ENCODE data around the gene PDE1A. TPM values are rescaled to one million over a fixed set of nuclear protein-coding genes. Genes with fewer than 3 reads are reported as not detected.

The PDE1A gene
- total RNA-seq, 2 experiments from 2014 or later, result not detected

- CTCF ChIA-PET, result no interaction called here
- DNase-seq (no peak), ATAC-seq (no peak)
- H3K27me3 Mint-ChIP-seq, result no peaks in the 10 kb centered on the region
- no peak overlapping the region for H3K4me3 Mint-ChIP-seq
- H3K36me3 Mint-ChIP-seq (ENCODE audit: low read depth), result no peaks in the 10 kb centered on the region
- intact Hi-C loops (cut with micrococcal nuclease), result no loop called here
- H3K9me3 Mint-ChIP-seq, result no peaks in the 10 kb centered on the region
- no peak overlapping the region for H3K27ac Mint-ChIP-seq
- no peak for TF ChIP-seq CTCF (IDR thresholded peaks at IDR 0.05)
- no peaks in the 10 kb centered on the region for H3K4me1 Mint-ChIP-seq (ENCODE audit: low read depth)
- POLR2A ChIA-PET, result no interaction called here
Measured at GRCh38 chr2:182416191-182416590, 10.6 kb downstream of the PDE1A start.

- CTCF ChIA-PET, result no interaction called here
- DNase-seq (no peak), ATAC-seq (no peak)
- Mint-ChIP-seq H3K27me3 (no peaks in the 10 kb centered on the region), H3K4me3 (no peak overlapping the region), H3K9me3 (no peaks in the 10 kb centered on the region), H3K36me3 (ENCODE audit: low read depth) (no peaks in the 10 kb centered on the region), H3K27ac (no peak overlapping the region), H3K4me1 (ENCODE audit: low read depth) (no peaks in the 10 kb centered on the region)
- POLR2A ChIA-PET, result no interaction called here
- intact Hi-C loops (cut with micrococcal nuclease), result no loop called here
- TF ChIP-seq CTCF (IDR thresholded peaks at IDR 0.05), result no peak
Measured at GRCh38 chr2:182415771-182416170, 11.1 kb downstream of the PDE1A start.

- Mint-ChIP-seq H3K27me3 (no peaks in the 10 kb centered on the region), H3K9me3 (no peaks in the 10 kb centered on the region), H3K4me3 (no peak overlapping the region), H3K27ac (no peak overlapping the region), H3K4me1 (ENCODE audit: low read depth) (no peaks in the 10 kb centered on the region), H3K36me3 (ENCODE audit: low read depth) (no peaks in the 10 kb centered on the region)
- intact Hi-C loops (cut with micrococcal nuclease), result no loop called here
- ChIA-PET CTCF (no interaction called here), POLR2A (no interaction called here)
- no peak for DNase-seq
- no peak for TF ChIP-seq CTCF (IDR thresholded peaks at IDR 0.05)
- no peak for ATAC-seq
Measured at GRCh38 chr2:182412858-182413257, 14.0 kb downstream of the PDE1A start.

GRCh38 chr2:182410120-182410519 is 16.7 kb downstream of the PDE1A start:
- POLR2A ChIA-PET, result no interaction called here
- no peaks in the 10 kb centered on the region for H3K27me3 Mint-ChIP-seq
- H3K4me3 Mint-ChIP-seq, result no peak overlapping the region
- CTCF ChIA-PET, result no interaction called here
- DNase-seq (no peak), ATAC-seq (no peak)
- H3K36me3 Mint-ChIP-seq (ENCODE audit: low read depth), result no peaks in the 10 kb centered on the region
- no peak for TF ChIP-seq CTCF (IDR thresholded peaks at IDR 0.05)
- H3K27ac Mint-ChIP-seq, result no peak overlapping the region
- intact Hi-C loops (cut with micrococcal nuclease), result no loop called here
- H3K4me1 Mint-ChIP-seq (ENCODE audit: low read depth), result no peaks in the 10 kb centered on the region
- no peaks in the 10 kb centered on the region for H3K9me3 Mint-ChIP-seq

- Mint-ChIP-seq H3K27ac (no peak overlapping the region), H3K27me3 (no peaks in the 10 kb centered on the region), H3K4me3 (no peak overlapping the region), H3K36me3 (ENCODE audit: low read depth) (no peaks in the 10 kb centered on the region), H3K4me1 (ENCODE audit: low read depth) (no peaks in the 10 kb centered on the region), H3K9me3 (peaks cover 1% of the 10 kb centered on the region)
- intact Hi-C loops (cut with micrococcal nuclease), result no loop called here
- ChIA-PET CTCF (no interaction called here), POLR2A (interaction anchor here (0.5 kb wide), 1 partner anchor 71 kb away, joined by 3 read pairs; no protein-coding TSS in a partner anchor)
- no peak for TF ChIP-seq CTCF (IDR thresholded peaks at IDR 0.05)
- ATAC-seq, result no peak
- DNase-seq, result no peak
Measured at GRCh38 chr2:182406221-182406620, 20.6 kb downstream of the PDE1A start.
